Neural cell (in vitro differentiated cells): Measurements from ENCODE around the gene MAGEF1. TPM values are rescaled to one million over a fixed set of nuclear protein-coding genes. Genes with fewer than 3 reads are reported as not detected.

Source experiments
- H2AFZ ChIP-seq: fragments of 200-600, 300-800 bp; sonication (generic), shearing (Covaris generic); 2 replicates; pipeline ENCODE4 v1.6.0; 2014; ENCODE audit warnings: low read depth, mild to moderate bottlenecking, antibody characterized with exemption, low read length, moderate library complexity
- H3F3A ChIP-seq: fragments of 200-600 bp; shearing (Covaris generic); 2 replicates; pipeline ENCODE4 v1.6.1; 2016; ENCODE audit warnings: mild to moderate bottlenecking, moderate library complexity, mixed read lengths, antibody characterized with exemption, low read length; ENCODE audit not compliant: insufficient read depth, poor library complexity, severe bottlenecking
- H3K27ac ChIP-seq: fragments of 200-600, 300-800 bp; sonication (generic), shearing (Covaris generic); 2 replicates; pipeline ENCODE4 v1.5.1; 2014; ENCODE audit warnings: mild to moderate bottlenecking, low read length, moderate library complexity
- H3K27me3 ChIP-seq: fragments of 300-800, 200-600 bp; sonication (generic), shearing (Covaris generic); 2 replicates; pipeline ENCODE4 v1.6.0; 2014; ENCODE audit warnings: mild to moderate bottlenecking, low read depth, low read length, moderate library complexity; ENCODE audit not compliant: insufficient read depth
- H3K36me3 ChIP-seq: fragments of 300-800, 200-600 bp; sonication (generic), shearing (Covaris generic); 2 replicates; pipeline ENCODE4 v1.5.1; 2014; ENCODE audit warnings: mild to moderate bottlenecking, antibody characterized with exemption, low read length, moderate library complexity; ENCODE audit not compliant: insufficient read depth
- H3K4me2 ChIP-seq: fragments of 300-800, 200-600 bp; sonication (generic), shearing (Covaris generic); 2 replicates; pipeline ENCODE4 v1.6.0; 2014; ENCODE audit warnings: mild to moderate bottlenecking, low read length
- H3K4me3 ChIP-seq: fragments of 300-800, 200-600 bp; sonication (generic), shearing (Covaris generic); 2 replicates; pipeline ENCODE4 v1.5.1; 2014; ENCODE audit warnings: mild to moderate bottlenecking, low read length, moderate library complexity
- H3K79me2 ChIP-seq: fragments of 200-600 bp; shearing (Covaris generic); replicated peaks from 2 replicates; pipeline ENCODE4 v1.6.0; 2014; ENCODE audit warnings: mild to moderate bottlenecking, low read length, moderate library complexity; ENCODE audit not compliant: insufficient read depth
- H3K9ac ChIP-seq: fragments of 300-800, 200-600 bp; sonication (generic), shearing (Covaris generic); 2 replicates; pipeline ENCODE4 v1.6.1; 2016; ENCODE audit warnings: mild to moderate bottlenecking, low read length, mixed read lengths
- H3K9me2 ChIP-seq: fragments of 200-600 bp; shearing (Covaris generic); 2 replicates; pipeline ENCODE4 v1.6.1; 2016; ENCODE audit warnings: mild to moderate bottlenecking, low read length, mixed read lengths; ENCODE audit not compliant: insufficient read depth
- H3K9me3 ChIP-seq: fragments of 200-600, 300-800 bp; sonication (generic), shearing (Covaris generic); 2 replicates; pipeline ENCODE4 v1.6.1; 2016; ENCODE audit warnings: mild to moderate bottlenecking, mixed run types, low read length, moderate library complexity, mixed read lengths
- H4K20me1 ChIP-seq: fragments of 200-600 bp; shearing (Covaris generic); 2 replicates; pipeline ENCODE4 v1.6.1; 2016; ENCODE audit warnings: mild to moderate bottlenecking, mixed run types; ENCODE audit not compliant: insufficient read depth
- EP300 ChIP-seq: fragments of 450-650 bp; conservative IDR thresholded peaks from 2 replicates; pipeline ENCODE4 v1.6.1; 2014; ENCODE audit warnings: antibody characterized with exemption, mild to moderate bottlenecking, moderate library complexity; ENCODE audit not compliant: poor library complexity, severe bottlenecking
- EZH2 ChIP-seq: fragments of 200-600, 300-800 bp; shearing (Covaris generic), sonication (generic); IDR thresholded peaks from 2 replicates; pipeline ENCODE4 v1.6.1; 2014; ENCODE audit warnings: antibody characterized with exemption, low read length, borderline replicate concordance, mild to moderate bottlenecking; ENCODE audit not compliant: insufficient read depth, poor library complexity, severe bottlenecking
- MXI1 ChIP-seq: fragments of 450-650 bp; conservative IDR thresholded peaks from 2 replicates; pipeline ENCODE4 v1.6.1; 2014; ENCODE audit warnings: antibody characterized with exemption, mild to moderate bottlenecking; ENCODE audit not compliant: poor library complexity, severe bottlenecking
- POLR2AphosphoS5 ChIP-seq: IDR thresholded peaks from 2 replicates; pipeline ENCODE4 v1.6.1; 2012
- RAD21 ChIP-seq: fragments of 450-650 bp; conservative IDR thresholded peaks from 2 replicates; pipeline ENCODE4 v1.6.1; 2014; ENCODE audit warnings: antibody characterized with exemption, mild to moderate bottlenecking, moderate library complexity
- SMC3 ChIP-seq: fragments of 450-650 bp; conservative IDR thresholded peaks from 2 replicates; pipeline ENCODE4 v1.6.1; 2014; ENCODE audit warnings: antibody characterized with exemption, mild to moderate bottlenecking, moderate library complexity; ENCODE audit not compliant: poor library complexity
- TAF1 ChIP-seq: IDR thresholded peaks from 2 replicates; pipeline ENCODE4 v1.6.1; 2012; ENCODE audit warnings: low read depth
- polyA plus RNA-seq: library from polyadenylated mRNA; depleted of rRNA; stranded (reverse); fragments of >200 nt; gene quantifications from 2 replicates; pipeline ENCODE4 v1.2.3, GENCODE V29; 2014
- TF ChIP-seq, protein P1 (sequence below): fragments of 450-650 bp; IDR thresholded peaks from 2 replicates; pipeline ENCODE4 v1.5.1; 2014; ENCODE audit warnings: antibody characterized with exemption, mild to moderate bottlenecking, moderate library complexity; ENCODE audit not compliant: poor library complexity, severe bottlenecking
- TF ChIP-seq, protein P2 (sequence below): IDR thresholded peaks from 2 replicates; pipeline ENCODE4 v1.6.1; 2012; ENCODE audit warnings: borderline replicate concordance

The MAGEF1 gene
- polyA plus RNA-seq, 1 donor from 2014 or later = 103 TPM

DNA sequence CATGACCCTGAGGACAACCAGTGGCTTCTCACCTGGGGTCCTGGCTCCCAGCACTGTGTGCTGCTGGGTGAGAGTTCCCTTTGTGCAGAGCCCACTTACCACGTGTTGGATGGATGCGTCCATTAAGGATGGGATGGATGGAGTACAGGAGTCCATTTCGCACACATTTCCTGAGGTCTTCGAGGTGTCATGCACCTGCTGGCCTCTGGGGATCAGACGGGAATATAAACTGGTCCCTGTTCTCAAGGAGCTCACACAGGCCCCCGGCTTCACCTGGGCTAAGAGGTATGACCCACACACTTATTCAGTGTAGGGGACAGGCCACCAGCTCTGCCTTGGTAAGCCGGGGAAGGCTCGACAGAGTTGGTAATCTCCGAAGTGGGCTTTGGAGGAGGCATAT, 39.5 kb downstream of the MAGEF1 start:
- Histone ChIP-seq H3K27me3 (no peaks in the 10 kb centered on the region), H3F3A (no peaks in the 10 kb centered on the region), H2AFZ (no peak overlapping the region), H3K27ac (no peak overlapping the region), H3K9me3 (no peaks in the 10 kb centered on the region), H3K9me2 (no peaks in the 10 kb centered on the region), H3K4me3 (no peak overlapping the region), H3K79me2 (no peaks in the 10 kb centered on the region), H4K20me1 (no peaks in the 10 kb centered on the region), H3K9ac (no peak overlapping the region), H3K4me2 (no peak overlapping the region), H3K36me3 (no peaks in the 10 kb centered on the region)
- TF ChIP-seq EP300 (no peak), TAF1 (no peak), SMC3 (no peak), POLR2AphosphoS5 (no peak)
- TF ChIP-seq, protein P1, sequence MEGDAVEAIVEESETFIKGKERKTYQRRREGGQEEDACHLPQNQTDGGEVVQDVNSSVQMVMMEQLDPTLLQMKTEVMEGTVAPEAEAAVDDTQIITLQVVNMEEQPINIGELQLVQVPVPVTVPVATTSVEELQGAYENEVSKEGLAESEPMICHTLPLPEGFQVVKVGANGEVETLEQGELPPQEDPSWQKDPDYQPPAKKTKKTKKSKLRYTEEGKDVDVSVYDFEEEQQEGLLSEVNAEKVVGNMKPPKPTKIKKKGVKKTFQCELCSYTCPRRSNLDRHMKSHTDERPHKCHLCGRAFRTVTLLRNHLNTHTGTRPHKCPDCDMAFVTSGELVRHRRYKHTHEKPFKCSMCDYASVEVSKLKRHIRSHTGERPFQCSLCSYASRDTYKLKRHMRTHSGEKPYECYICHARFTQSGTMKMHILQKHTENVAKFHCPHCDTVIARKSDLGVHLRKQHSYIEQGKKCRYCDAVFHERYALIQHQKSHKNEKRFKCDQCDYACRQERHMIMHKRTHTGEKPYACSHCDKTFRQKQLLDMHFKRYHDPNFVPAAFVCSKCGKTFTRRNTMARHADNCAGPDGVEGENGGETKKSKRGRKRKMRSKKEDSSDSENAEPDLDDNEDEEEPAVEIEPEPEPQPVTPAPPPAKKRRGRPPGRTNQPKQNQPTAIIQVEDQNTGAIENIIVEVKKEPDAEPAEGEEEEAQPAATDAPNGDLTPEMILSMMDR = no peak
- TF ChIP-seq, protein P2, sequence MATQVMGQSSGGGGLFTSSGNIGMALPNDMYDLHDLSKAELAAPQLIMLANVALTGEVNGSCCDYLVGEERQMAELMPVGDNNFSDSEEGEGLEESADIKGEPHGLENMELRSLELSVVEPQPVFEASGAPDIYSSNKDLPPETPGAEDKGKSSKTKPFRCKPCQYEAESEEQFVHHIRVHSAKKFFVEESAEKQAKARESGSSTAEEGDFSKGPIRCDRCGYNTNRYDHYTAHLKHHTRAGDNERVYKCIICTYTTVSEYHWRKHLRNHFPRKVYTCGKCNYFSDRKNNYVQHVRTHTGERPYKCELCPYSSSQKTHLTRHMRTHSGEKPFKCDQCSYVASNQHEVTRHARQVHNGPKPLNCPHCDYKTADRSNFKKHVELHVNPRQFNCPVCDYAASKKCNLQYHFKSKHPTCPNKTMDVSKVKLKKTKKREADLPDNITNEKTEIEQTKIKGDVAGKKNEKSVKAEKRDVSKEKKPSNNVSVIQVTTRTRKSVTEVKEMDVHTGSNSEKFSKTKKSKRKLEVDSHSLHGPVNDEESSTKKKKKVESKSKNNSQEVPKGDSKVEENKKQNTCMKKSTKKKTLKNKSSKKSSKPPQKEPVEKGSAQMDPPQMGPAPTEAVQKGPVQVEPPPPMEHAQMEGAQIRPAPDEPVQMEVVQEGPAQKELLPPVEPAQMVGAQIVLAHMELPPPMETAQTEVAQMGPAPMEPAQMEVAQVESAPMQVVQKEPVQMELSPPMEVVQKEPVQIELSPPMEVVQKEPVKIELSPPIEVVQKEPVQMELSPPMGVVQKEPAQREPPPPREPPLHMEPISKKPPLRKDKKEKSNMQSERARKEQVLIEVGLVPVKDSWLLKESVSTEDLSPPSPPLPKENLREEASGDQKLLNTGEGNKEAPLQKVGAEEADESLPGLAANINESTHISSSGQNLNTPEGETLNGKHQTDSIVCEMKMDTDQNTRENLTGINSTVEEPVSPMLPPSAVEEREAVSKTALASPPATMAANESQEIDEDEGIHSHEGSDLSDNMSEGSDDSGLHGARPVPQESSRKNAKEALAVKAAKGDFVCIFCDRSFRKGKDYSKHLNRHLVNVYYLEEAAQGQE = no peak

DNA sequence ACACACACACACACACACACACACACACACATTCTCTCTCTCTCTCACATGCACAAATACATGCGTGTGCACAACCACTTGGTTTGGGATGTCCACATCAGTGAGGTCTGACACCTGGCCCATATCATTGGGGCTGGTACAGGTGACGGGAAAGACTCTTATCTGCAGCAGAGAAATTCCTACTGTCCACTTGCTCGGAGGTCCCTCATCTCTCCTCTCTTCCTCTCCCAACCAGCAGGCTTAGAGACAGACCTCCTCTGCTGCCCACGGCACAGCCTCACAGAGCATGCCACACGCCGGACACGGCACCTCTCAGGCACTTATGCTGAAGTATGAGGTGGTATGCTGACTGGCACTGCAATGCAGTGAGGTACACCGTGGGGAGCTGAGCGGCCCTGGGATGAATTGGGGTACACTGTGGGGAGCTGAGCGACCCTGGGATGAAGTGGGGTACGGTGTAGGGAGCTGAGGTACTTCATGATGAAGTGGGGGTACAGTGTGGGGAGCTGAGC, 41.7 kb downstream of the MAGEF1 start:
- Histone ChIP-seq H3K27me3 (no peaks in the 10 kb centered on the region), H2AFZ (no peak overlapping the region), H3K36me3 (no peaks in the 10 kb centered on the region), H3K79me2 (no peaks in the 10 kb centered on the region), H3K27ac (no peak overlapping the region), H3K9ac (no peak overlapping the region), H3K9me3 (no peaks in the 10 kb centered on the region), H3K4me3 (no peak overlapping the region), H3K9me2 (no peaks in the 10 kb centered on the region), H3F3A (no peaks in the 10 kb centered on the region), H3K4me2 (no peak overlapping the region), H4K20me1 (no peaks in the 10 kb centered on the region)
- TF ChIP-seq, protein P2 = no peak
- TF ChIP-seq TAF1 (no peak), SMC3 (no peak), MXI1 (no peak), POLR2AphosphoS5 (no peak), EZH2 (no peak), EP300 (no peak), RAD21 (no peak)
- TF ChIP-seq, protein P1 = no peak
